ENCODE results near the gene AIF1.

AIF1 gene

DNA sequence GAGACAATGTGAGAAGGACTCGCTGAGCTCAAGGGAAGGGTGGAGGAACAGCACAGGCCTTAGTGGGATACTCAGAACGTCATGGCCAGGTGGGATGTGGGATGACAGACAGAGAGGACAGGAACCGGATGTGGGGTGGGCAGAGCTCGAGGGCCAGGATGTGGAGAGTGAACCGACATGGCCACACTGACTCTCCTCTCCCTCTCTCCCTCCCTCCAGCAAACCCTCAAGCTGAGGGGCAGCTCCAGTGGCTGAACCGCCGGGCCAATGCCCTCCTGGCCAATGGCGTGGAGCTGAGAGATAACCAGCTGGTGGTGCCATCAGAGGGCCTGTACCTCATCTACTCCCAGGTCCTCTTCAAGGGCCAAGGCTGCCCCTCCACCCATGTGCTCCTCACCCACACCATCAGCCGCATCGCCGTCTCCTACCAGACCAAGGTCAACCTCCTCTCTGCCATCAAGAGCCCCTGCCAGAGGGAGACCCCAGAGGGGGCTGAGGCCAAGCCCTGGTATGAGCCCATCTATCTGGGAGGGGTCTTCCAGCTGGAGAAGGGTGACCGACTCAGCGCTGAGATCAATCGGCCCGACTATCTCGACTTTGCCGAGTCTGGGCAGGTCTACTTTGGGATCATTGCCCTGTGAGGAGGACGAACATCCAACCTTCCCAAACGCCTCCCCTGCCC, 38.0 kb upstream of the AIF1 start:
- TF ChIP-seq GATA2 (IDR thresholded peaks at IDR 0.05; ENCODE audit: low read depth, low read length): no peak

DNA sequence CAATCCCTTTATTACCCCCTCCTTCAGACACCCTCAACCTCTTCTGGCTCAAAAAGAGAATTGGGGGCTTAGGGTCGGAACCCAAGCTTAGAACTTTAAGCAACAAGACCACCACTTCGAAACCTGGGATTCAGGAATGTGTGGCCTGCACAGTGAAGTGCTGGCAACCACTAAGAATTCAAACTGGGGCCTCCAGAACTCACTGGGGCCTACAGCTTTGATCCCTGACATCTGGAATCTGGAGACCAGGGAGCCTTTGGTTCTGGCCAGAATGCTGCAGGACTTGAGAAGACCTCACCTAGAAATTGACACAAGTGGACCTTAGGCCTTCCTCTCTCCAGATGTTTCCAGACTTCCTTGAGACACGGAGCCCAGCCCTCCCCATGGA, 37.5 kb upstream of the AIF1 start:
- TF ChIP-seq GATA3 (IDR thresholded peaks at IDR 0.05; ENCODE audit: low read depth, low read length) (no peak), GATA2 (IDR thresholded peaks at IDR 0.05; ENCODE audit: low read depth, low read length) (no peak)

DNA sequence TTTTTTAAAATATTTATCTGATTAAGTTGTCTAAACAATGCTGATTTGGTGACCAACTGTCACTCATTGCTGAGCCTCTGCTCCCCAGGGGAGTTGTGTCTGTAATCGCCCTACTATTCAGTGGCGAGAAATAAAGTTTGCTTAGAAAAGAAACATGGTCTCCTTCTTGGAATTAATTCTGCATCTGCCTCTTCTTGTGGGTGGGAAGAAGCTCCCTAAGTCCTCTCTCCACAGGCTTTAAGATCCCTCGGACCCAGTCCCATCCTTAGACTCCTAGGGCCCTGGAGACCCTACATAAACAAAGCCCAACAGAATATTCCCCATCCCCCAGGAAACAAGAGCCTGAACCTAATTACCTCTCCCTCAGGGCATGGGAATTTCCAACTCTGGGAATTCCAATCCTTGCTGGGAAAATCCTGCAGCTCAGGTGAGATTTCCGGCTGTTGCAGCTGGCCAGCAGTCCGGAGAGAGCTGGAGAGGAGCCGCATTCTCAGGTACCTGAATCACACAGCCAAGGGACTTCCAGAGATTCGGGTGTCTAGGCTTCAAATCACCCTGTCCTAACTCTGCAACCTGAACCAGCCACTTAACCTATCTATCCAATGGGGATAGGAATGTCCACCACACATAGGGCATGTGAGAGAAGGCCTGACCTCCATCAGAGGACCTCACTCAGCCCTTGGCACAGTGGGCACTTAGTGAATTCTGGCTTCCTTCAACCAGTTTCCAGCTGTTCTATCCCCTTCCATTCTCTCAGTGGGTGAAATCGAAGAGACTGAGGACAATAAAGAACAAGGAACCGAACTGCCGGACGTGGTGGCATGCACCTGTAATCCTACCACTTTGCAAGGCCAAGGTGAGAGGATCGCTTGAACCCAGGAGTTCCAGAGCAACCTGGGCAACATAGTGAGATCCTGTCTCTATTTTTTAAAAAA, 36.6 kb upstream of the AIF1 start:
- TF ChIP-seq GATA3 (IDR thresholded peaks at IDR 0.05; ENCODE audit: low read depth, low read length): no peak
- no peak for TF ChIP-seq GATA2 (IDR thresholded peaks at IDR 0.05; ENCODE audit: low read depth, low read length)

DNA sequence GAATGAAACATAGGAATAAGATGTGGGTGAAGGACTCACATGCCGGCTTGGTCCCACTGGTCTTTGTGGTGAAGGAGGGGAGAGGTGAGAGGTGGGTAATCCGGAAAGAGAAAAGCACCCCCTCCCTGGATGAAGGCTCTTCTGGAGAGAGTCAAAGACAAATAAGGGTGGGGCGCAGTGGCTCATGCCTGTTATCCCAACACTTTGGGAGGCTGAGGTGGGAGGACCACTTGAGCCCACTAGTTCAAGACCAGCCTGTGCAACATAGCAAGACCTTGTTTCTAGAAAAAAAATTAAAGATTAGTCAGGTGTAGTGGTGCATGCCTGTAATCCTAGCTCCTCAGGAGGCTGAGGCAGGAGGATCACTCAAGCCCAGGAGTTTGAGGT, 35.9 kb upstream of the AIF1 start:
- TF ChIP-seq GATA3 (IDR thresholded peaks at IDR 0.05; ENCODE audit: low read depth, low read length) (no peak), GATA2 (IDR thresholded peaks at IDR 0.05; ENCODE audit: low read depth, low read length) (no peak)

DNA sequence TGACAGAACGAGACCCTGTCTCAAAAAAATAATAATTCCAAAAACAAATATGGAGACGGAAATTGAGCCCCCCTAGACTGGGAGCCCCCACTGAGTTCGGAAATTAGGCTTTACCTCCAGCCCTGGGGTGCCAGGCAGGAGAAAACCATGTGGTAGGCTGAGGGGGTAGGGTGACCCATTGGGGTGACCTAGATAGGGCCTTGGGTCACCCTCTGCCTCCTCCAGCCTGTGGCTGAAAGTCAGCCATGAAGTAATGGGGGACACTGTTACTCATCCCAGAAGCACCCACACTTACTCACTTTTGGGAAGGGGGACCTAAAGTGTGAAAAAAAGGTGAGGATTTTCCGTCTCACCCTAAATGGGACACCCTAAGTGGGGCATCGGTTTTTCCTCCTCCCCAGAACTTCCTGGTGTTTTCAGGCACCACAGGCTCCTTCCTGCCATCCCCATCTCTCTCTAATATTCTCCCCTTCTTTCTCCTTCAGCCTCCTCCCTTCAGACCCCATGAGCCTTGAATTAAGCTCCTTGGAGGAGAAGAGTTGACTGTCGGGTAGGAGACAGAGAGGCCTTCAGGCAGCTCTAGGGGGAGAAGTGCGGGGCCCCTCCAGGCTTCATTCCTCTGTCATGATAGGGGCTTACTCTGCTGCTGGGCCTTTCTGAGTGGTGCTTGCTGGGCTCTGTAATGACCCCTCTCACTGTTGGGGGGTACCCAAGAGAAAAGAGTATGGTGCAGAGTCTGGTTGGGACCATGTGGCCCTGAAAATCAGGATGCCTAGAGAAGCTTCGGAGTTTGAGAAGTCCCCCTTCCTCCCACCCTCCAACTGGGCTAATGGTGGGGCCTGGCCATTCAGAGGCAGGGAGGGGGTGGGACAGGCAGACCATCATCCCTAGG, 35.2 kb upstream of the AIF1 start:
- TF ChIP-seq GATA3 (IDR thresholded peaks at IDR 0.05; ENCODE audit: low read depth, low read length): no peak
- no peak for TF ChIP-seq GATA2 (IDR thresholded peaks at IDR 0.05; ENCODE audit: low read depth, low read length)

DNA sequence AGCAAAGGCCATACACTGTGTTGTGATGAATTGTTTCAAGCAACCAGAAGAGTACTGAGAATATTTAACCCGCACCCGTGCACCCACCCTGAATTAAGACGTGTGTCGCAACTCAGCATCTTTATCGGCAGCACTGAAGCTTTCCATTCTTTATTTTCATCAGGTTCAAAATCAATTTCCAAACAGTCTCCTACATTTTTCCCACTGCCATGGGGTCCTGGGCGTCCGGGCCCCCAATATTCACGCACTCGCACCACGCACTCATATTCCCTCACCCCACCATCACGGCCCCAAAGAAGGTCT, 34.6 kb upstream of the AIF1 start:
- no peak for TF ChIP-seq GATA2 (IDR thresholded peaks at IDR 0.05; ENCODE audit: low read depth, low read length)

DNA sequence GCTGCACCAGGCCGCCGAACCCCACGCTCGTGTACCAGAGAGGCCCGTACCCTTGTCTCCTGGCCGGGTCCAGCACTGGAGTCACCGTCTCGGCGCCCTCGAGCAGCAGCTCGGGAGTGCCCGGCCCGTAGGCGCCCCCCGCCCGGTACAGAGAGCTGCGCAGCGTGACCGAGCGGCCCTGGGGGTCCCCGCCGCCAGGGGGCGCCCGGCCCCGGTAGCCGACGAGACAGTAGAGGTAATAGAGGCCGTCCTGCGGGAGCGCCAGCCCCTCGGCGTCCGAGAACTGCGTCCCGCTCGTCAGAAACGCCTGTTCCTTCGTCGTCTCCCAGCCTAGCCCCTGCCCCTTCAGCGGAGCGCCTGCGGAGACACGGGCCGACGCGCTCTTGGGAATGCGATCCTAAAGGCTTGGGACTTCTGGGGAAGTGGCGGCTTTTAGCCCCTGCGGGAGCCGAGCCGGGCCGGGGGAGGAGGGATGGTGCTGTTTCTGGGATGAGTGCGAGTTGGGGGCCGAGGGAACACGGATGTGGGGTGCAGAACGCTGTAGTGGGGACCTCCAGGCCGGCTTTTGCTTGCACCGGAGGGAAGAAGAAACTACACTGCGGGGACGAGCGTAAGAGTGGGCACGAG, 34.1 kb upstream of the AIF1 start:
- TF ChIP-seq GATA3 (IDR thresholded peaks at IDR 0.05; ENCODE audit: low read depth, low read length) (no peak), GATA2 (IDR thresholded peaks at IDR 0.05; ENCODE audit: low read depth, low read length) (no peak)

DNA sequence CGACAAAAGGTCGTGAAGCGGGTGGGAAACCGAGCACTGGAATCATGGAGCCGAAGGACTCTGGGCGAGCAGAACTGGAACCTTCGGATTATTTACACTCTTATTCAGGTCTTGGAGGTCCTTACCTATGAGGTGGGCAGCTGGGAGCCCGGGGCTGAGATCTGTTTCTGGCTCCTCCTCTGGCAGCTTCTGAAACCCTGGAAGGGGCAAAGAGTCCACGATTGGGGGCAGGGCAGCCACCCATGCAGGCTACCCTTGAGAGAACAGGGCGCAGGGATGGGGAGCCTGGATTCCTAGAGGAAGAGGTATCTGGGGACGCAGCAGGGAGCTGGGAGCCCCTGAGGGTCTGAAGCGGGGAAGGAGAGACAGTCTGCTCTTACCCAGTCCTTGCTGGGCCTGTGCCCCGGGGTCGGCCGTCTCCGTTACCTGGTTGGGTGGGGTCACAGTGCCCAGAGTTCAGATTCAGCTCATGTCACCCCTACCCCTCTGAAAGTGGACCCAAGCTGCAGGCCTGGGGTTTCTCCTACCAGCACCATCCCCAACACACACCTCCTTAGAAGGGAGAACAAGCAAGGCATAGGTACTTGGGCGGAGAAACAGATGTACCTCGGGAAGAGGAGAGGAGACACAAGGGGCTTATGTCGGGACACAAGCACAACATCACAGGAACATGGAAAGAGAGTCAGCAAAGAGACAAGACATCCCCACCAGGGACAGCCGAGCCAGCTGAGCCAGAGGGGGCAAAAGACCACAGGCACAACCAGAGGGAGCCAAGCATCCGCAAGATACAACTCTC, 33.4 kb upstream of the AIF1 start:
- TF ChIP-seq GATA2 (IDR thresholded peaks at IDR 0.05; ENCODE audit: low read depth, low read length) (no peak), GATA3 (IDR thresholded peaks at IDR 0.05; ENCODE audit: low read depth, low read length) (no peak)

DNA sequence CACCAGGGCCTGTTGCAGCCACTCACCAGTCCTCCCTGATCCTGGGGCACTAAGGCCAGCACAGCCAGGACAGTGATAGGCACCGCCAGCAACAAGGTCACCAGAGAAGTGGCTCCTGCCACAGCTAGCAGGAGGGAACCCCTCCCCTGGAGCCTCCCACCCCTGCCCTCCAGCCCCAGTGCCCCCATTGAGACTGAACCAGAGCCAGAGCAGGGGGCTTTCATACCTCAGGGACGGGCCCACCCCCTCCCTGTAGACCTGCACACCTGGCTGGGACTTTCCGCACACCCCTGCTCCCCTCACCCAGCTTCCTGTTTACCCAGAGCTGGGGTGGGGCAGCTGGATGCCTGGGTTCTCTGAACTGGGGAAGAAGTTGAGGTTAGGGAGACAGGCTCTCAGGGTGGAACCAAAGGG, 32.8 kb upstream of the AIF1 start, which contains the start of gene LTB:
LTB (minus strand) TSS at position 195 of the 414 bp plus-strand sequence; CDS start at position 188, 7 bp downstream.
- no peak for TF ChIP-seq GATA2 (IDR thresholded peaks at IDR 0.05; ENCODE audit: low read depth, low read length)
- no peak for TF ChIP-seq GATA3 (IDR thresholded peaks at IDR 0.05; ENCODE audit: low read depth, low read length)

DNA sequence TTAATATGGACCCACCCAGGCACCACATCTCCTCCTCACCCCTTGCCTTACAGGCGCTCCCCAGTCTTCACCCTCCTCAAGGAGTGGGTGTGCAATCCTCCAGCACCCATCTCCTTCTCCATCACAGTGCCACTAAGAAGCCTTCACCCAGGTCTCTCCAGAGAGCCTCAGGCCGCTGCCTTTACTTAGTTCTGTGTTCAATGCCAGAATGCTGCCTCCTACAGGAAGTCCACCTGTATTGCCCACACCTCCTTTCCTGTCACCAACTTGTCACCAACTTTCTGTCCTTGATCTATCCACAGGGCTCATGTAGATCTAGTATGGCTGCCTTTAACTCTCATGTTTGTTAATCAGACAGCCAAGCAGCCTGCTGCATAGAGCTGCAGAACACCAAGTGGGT, 29.5 kb upstream of the AIF1 start:
- TF ChIP-seq GATA3 (IDR thresholded peaks at IDR 0.05; ENCODE audit: low read depth, low read length) (no peak), GATA2 (IDR thresholded peaks at IDR 0.05; ENCODE audit: low read depth, low read length) (no peak)

DNA sequence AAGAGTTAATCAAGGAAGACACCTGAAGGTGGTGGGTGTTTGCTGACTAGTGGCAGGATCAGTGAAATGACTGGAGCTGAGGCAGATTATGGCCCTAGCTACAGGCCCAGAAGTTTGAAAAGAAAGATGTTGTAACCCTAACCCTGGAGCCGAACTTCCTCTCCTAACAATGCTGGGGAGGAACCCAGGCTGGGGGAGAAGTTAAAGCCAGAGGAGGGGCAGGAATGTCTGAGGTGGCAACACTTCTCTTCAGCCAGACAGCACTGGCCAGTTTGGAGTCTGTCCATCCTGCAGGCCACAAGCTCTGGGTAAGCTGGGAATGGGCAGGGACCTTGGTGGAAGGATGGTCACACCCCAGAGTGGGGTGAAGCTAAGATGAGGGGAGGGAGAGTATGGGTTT, 29.0 kb upstream of the AIF1 start, which contains the start of gene LST1:
LST1 (plus strand) TSS at position 270 of the 400 bp plus-strand sequence. CDS start 1,023 bp downstream, outside the sequence.
- TF ChIP-seq GATA2 (IDR thresholded peaks at IDR 0.05; ENCODE audit: low read depth, low read length): no peak
- no peak for TF ChIP-seq GATA3 (IDR thresholded peaks at IDR 0.05; ENCODE audit: low read depth, low read length)

DNA sequence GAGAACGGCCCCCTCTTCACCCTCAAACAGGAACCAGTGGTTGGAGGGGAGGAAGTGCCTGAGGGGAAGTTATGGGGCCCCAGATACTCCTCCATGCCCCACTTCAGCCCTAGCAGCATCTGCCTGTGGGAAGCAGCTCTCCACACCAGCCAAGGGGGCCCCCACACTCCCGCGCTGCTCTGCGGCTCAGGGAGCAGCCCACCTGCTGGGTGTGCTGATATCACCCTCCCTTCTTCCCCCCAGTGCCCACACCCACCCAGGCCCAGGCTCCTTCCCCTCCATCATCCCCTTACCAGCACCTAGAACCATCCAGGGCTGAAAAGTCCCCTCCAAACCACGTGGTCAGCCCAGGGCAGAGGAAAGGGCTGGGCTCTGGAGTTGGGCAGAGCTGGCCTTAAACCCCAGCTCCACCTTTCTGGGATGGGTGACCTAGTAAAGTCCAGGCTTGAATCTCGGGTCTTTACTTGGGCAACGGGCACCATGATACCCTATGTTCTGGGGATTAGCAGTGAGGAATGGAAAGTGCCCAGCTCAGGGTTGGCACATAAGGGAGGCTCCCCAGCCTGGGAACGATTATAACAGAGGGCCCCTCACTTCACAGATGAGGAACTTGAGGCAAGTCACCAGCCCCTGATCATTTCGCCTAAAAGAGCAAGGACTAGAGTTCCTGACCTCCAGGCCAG, 28.3 kb upstream of the AIF1 start:
- no peak for TF ChIP-seq GATA2 (IDR thresholded peaks at IDR 0.05; ENCODE audit: low read depth, low read length)
- TF ChIP-seq GATA3 (IDR thresholded peaks at IDR 0.05; ENCODE audit: low read depth, low read length): no peak

All from SH-SY5Y (cell line).